LNCaP clone FGC (cell line): ENCODE measurements around the gene ANKRD18A.

Source experiments
- DNase-seq: peaks from one replicate; pipeline ENCODE4 v3.0.0-alpha.2; 2011; ENCODE audit warnings: low read depth
- H3K4me3 ChIP-seq: 2 replicates; pipeline ENCODE4 v1.5.1; 2011; ENCODE audit warnings: mild to moderate bottlenecking, low read depth, low read length, control low read depth
- TF ChIP-seq, protein P1 (sequence below): IDR thresholded peaks from 2 replicates; pipeline ENCODE4 v1.5.1; 2012; ENCODE audit warnings: mild to moderate bottlenecking; ENCODE audit not compliant: control insufficient read depth, insufficient read depth; ENCODE audit errors: extremely low read depth

Gene ANKRD18A

DNA sequence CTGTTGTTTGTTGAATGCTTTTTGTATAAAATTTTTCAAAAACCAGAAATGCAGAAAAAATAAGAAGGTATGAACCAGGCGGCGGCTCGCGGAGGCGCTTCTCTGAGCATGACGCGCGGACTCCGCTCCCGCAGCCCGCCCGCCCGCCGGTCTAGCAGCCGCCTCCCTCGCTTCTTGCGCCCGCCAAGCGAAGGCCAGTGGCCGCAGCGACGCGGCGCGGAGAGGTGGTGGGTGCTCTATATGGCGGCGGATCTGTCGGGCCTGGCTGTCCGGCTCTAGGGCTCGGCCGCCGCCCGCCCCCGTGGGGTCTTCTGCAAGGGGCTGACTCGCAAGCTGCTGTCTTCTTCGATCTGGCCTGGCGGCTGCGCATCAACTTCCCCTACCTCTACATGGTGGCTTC lies 93.8 kb downstream of the ANKRD18A start:
- no peak overlapping the region for H3K4me3 ChIP-seq
- TF ChIP-seq, protein P1, sequence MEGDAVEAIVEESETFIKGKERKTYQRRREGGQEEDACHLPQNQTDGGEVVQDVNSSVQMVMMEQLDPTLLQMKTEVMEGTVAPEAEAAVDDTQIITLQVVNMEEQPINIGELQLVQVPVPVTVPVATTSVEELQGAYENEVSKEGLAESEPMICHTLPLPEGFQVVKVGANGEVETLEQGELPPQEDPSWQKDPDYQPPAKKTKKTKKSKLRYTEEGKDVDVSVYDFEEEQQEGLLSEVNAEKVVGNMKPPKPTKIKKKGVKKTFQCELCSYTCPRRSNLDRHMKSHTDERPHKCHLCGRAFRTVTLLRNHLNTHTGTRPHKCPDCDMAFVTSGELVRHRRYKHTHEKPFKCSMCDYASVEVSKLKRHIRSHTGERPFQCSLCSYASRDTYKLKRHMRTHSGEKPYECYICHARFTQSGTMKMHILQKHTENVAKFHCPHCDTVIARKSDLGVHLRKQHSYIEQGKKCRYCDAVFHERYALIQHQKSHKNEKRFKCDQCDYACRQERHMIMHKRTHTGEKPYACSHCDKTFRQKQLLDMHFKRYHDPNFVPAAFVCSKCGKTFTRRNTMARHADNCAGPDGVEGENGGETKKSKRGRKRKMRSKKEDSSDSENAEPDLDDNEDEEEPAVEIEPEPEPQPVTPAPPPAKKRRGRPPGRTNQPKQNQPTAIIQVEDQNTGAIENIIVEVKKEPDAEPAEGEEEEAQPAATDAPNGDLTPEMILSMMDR: no peak
- DNase-seq: no peak

DNA sequence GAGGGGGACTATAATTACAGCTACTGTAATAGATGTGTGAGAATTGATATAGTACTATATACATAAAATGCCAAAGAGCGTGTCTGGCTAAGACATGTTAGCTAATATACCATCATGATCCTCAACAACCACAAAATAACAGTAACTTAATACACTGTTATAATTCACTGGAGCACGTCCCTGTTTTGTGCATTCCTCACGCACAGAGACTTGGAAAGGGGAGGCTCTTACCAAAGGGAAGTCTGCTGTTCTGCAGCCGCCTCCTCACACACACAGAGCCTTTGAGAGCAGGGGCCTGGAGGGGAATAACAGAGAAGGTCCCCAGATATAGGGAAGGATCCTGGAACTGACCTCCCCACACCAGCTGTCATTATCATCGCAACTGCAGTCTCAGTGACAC lies 97.3 kb downstream of the ANKRD18A start:
- no peak for DNase-seq
- TF ChIP-seq, protein P1: no peak

DNA sequence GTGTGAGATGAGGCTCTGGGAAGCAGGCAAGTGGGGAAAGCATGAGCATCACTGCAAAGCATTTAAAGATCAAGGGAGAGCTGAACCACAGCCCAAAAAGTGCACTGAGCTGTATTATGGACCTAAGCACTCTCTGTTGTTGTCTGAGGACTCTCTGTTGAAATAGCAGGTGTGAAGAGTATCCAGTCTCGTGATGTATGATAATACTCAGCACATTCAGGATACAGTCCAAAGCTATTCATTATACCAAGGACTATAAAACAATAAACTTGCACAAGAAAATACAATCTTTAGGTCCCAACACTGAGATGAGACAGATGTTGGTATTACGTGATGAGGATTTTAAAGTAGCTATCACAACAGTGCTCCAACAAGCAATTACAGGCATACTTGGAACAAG lies 98.6 kb downstream of the ANKRD18A start:
- no peak for DNase-seq
- TF ChIP-seq, protein P1: no peak
- no peak overlapping the region for H3K4me3 ChIP-seq

More for the DNA sequence above, 97.3 kb downstream of the ANKRD18A start:
- H3K4me3 ChIP-seq: no peak overlapping the region
